GM12872 (cell line): ENCODE data around the gene EPB41L4A.

ENCODE experiments used
- TF ChIP-seq, protein P1 (sequence below): IDR thresholded peaks from 3 replicates; pipeline ENCODE4 v1.5.1; 2011; ENCODE audit warnings: low read depth, mild to moderate bottlenecking, low read length, moderate library complexity; ENCODE audit not compliant: insufficient read depth

The EPB41L4A gene

DNA sequence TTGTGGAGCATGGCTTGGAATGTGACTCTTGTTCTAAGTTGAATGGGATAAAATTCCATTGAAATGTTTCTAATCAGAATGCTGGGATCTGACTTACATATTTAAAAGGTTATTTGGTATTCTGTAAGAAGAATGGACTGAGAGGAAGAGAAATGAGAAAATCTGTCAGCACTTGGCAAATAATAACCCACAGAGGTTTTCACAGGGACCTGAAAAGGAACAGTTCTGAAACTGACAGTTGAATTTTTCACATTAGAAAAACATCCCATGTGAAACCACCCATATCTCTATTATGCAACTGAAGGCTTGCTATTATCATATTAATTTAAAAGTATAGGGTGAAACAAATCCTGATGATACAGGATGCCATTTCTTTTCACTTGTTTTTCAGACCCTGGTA is 302.7 kb downstream of the EPB41L4A start:
- TF ChIP-seq, protein P1, sequence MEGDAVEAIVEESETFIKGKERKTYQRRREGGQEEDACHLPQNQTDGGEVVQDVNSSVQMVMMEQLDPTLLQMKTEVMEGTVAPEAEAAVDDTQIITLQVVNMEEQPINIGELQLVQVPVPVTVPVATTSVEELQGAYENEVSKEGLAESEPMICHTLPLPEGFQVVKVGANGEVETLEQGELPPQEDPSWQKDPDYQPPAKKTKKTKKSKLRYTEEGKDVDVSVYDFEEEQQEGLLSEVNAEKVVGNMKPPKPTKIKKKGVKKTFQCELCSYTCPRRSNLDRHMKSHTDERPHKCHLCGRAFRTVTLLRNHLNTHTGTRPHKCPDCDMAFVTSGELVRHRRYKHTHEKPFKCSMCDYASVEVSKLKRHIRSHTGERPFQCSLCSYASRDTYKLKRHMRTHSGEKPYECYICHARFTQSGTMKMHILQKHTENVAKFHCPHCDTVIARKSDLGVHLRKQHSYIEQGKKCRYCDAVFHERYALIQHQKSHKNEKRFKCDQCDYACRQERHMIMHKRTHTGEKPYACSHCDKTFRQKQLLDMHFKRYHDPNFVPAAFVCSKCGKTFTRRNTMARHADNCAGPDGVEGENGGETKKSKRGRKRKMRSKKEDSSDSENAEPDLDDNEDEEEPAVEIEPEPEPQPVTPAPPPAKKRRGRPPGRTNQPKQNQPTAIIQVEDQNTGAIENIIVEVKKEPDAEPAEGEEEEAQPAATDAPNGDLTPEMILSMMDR = no peak

DNA sequence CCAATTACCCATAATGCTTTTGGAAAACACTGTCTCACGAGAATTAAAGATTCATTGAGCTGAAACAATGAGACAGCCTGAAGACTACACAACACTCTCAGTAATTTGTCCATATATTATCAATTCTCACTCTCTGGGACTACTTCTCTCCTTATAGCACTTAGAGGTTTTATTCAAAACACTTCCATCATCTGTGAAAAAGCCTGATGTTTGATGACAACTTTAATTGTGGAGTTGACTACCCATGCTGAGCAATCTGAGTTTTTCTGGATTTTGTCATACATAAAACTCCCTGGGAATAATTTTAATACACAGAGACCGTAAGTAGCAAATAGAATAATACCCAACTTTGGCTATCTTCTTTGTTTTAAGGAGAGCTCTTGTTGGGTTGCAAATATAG is 305.5 kb downstream of the EPB41L4A start:
- TF ChIP-seq, protein P1 = no peak
